ENCODE results near the gene CD38.

CD38 gene

GRCh38 chr4:15870079-15870478 is 92.0 kb downstream of the CD38 start:
- no peak for DNase-seq

GRCh38 chr4:15870921-15871664 is 93.0 kb downstream of the CD38 start:
- no peak for DNase-seq

GRCh38 chr4:15873117-15873516 is 95.0 kb downstream of the CD38 start:
- no peak for DNase-seq

GRCh38 chr4:15874671-15875070 is 96.5 kb downstream of the CD38 start:
- no peak for DNase-seq

- DNase-seq, result no peak
Observed at GRCh38 chr4:15875663-15876460, 97.7 kb downstream of the CD38 start.

- no peak for DNase-seq
Observed at GRCh38 chr4:15878011-15878410, 99.9 kb downstream of the CD38 start.

- no peak for DNase-seq
Observed at GRCh38 chr4:15881820-15882219, 103.7 kb downstream of the CD38 start.

GRCh38 chr4:15882675-15883086 is 104.6 kb downstream of the CD38 start:
- peak; percentile 11 for DNase-seq

- no peak for DNase-seq
Observed at GRCh38 chr4:15883610-15884243, 105.6 kb downstream of the CD38 start.

- DNase-seq, result no peak
Observed at GRCh38 chr4:15884666-15885065, 106.5 kb downstream of the CD38 start.

GRCh38 chr4:15885422-15885821 is 107.3 kb downstream of the CD38 start:
- no peak for DNase-seq

GRCh38 chr4:15888515-15888914 is 110.4 kb downstream of the CD38 start:
- DNase-seq, result no peak

- DNase-seq, result no peak
Observed at GRCh38 chr4:15890246-15890829, 112.2 kb downstream of the CD38 start.

- DNase-seq, result no peak
Observed at GRCh38 chr4:15891312-15891711, 113.2 kb downstream of the CD38 start.

- DNase-seq, result no peak
Observed at GRCh38 chr4:15893962-15894361, 115.8 kb downstream of the CD38 start.

- no peak for DNase-seq
Observed at GRCh38 chr4:15894393-15894792, 116.3 kb downstream of the CD38 start.

GRCh38 chr4:15894921-15895916 is 117.1 kb downstream of the CD38 start:
- DNase-seq, result no peak

- no peak for DNase-seq
Observed at GRCh38 chr4:15897577-15897976, 119.4 kb downstream of the CD38 start.

GRCh38 chr4:15898902-15899301 is 120.8 kb downstream of the CD38 start:
- DNase-seq, result no peak

GRCh38 chr4:15899511-15899910 is 121.4 kb downstream of the CD38 start:
- no peak for DNase-seq

- no peak for DNase-seq
Observed at GRCh38 chr4:15901007-15901406, 122.9 kb downstream of the CD38 start.

- DNase-seq, result no peak
Observed at GRCh38 chr4:15901998-15902397, 123.9 kb downstream of the CD38 start.

Measured in DMS79 (cell line).